H1 (cell line): ENCODE data around the gene IDI1. TPM values are rescaled to one million over a fixed set of nuclear protein-coding genes. Genes with fewer than 3 reads are reported as not detected.

Experiments
- CTCF ChIA-PET: fragments of 300-600 bp; sonication (Branson Sonifier 250); formaldehyde crosslinking; loops from one replicate; lab custom pipeline; 2021; ENCODE audit not compliant: partially characterized antibody; lab: Charles Lee
- POLR2A ChIA-PET: fragments of 300-600 bp; sonication (Branson Sonifier 250); formaldehyde crosslinking; loops from one replicate; lab custom pipeline; 2021; ENCODE audit warnings: inconsistent platforms; ENCODE audit not compliant: partially characterized antibody; lab: Charles Lee
- DNase-seq, 2 experiments: peaks; one replicate each; pipeline versions ENCODE4 v3.0.0 to v3.0.0-alpha.2; 2010 to 2022; ENCODE audit warnings: low spot score in 2 of 2, low read depth in 1 of 2, mixed read lengths in 1 of 2
- FAIRE-seq: peaks from 2 replicates; lab custom pipeline; 2011; peaks lifted over from hg19 to GRCh38; lab: Jason Lieb, UNC
- H2AFZ ChIP-seq: 2 replicates; pipeline ENCODE4 v1.8.1; 2012; ENCODE audit warnings: low read length, inconsistent platforms
- H2AK5ac ChIP-seq: 2 replicates; pipeline ENCODE4 v1.6.1; 2013; ENCODE audit warnings: low read depth, low read length
- H2BK120ac ChIP-seq: replicated peaks from 2 replicates; pipeline ENCODE3; 2013; ENCODE audit warnings: low read depth, low read length, inconsistent platforms
- H2BK12ac ChIP-seq: 2 replicates; pipeline ENCODE4 v1.6.1; 2013; ENCODE audit warnings: low read depth, low read length
- H2BK15ac ChIP-seq: 2 replicates; pipeline ENCODE4 v1.6.1; 2013; ENCODE audit warnings: low read length
- H2BK20ac ChIP-seq: 2 replicates; pipeline ENCODE4 v1.6.1; 2013; ENCODE audit warnings: low read length
- H2BK5ac ChIP-seq: 2 replicates; pipeline ENCODE4 v1.6.1; 2013; ENCODE audit warnings: low read depth, low read length
- H3K14ac ChIP-seq: 2 replicates; pipeline ENCODE4 v1.6.1; 2013; ENCODE audit warnings: inconsistent platforms; ENCODE audit not compliant: insufficient read length
- H3K18ac ChIP-seq: 2 replicates; pipeline ENCODE4 v1.6.1; 2013; ENCODE audit warnings: low read length; ENCODE audit errors: extremely low read depth
- H3K23ac ChIP-seq: 2 replicates; pipeline ENCODE4 v1.6.1; 2013; ENCODE audit warnings: inconsistent platforms; ENCODE audit not compliant: insufficient read length
- H3K23me2 ChIP-seq: 2 replicates; pipeline ENCODE4 v1.6.1; 2013; ENCODE audit warnings: low read depth, low read length
- H3K27ac ChIP-seq: 2 replicates; pipeline ENCODE4 v1.6.1; 2011; ENCODE audit warnings: low read depth, low read length, inconsistent platforms
- H3K27me3 ChIP-seq, 4 experiments: replicated peaks in 1 of 4; 1 replicate in 1 of 4; 2 replicates in 3 of 4; pipeline versions ENCODE4 v1.6.1 to v1.8.1; 2011 to 2013; ENCODE audit warnings: low read length in 3 of 4, mild to moderate bottlenecking in 3 of 4, inconsistent platforms in 2 of 4, mixed read lengths in 2 of 4, moderate library complexity in 1 of 4; ENCODE audit not compliant: control insufficient read depth in 3 of 4, insufficient read depth in 3 of 4; ENCODE audit errors: extremely low read depth in 1 of 4
- H3K36me3 ChIP-seq, 4 experiments: 2 replicates each; pipeline versions ENCODE4 v1.6.1 to v1.8.1; 2011 to 2013; ENCODE audit warnings: mild to moderate bottlenecking in 4 of 4, low read length in 3 of 4, moderate library complexity in 2 of 4, control low read depth in 1 of 4, inconsistent platforms in 1 of 4; ENCODE audit not compliant: insufficient read depth in 4 of 4, control insufficient read depth in 2 of 4
- H3K4ac ChIP-seq: replicated peaks from 2 replicates; pipeline ENCODE3; 2013; ENCODE audit warnings: low read length, low read depth, mixed read lengths, inconsistent platforms; ENCODE audit not compliant: insufficient read length
- H3K4me1 ChIP-seq, 4 experiments: replicated peaks in 1 of 4; 1 replicate in 1 of 4; 2 replicates in 3 of 4; pipeline versions ENCODE4 v1.6.1 to v1.8.1; 2011 to 2013; ENCODE audit warnings: low read length in 3 of 4, inconsistent platforms in 2 of 4, mixed read lengths in 1 of 4; ENCODE audit not compliant: insufficient read depth in 4 of 4, control insufficient read depth in 3 of 4
- H3K4me2 ChIP-seq, 2 experiments: 2 replicates each; pipeline versions ENCODE4 v1.6.1 to v1.8.1; 2011 to 2013; ENCODE audit warnings: low read depth in 2 of 2, low read length in 2 of 2, control low read depth in 1 of 2, inconsistent platforms in 1 of 2, mild to moderate bottlenecking in 1 of 2; ENCODE audit not compliant: insufficient read depth in 1 of 2
- H3K4me3 ChIP-seq, 4 experiments: fragments of 200-600, 300-600 bp in 1 of 4; sonication (generic), shearing (Covaris generic), sonication (Bioruptor Twin) in 1 of 4; 2 replicates each; pipeline versions ENCODE4 v1.5.1 to v1.8.1; 2011 to 2016; ENCODE audit warnings: low read length in 4 of 4, low read depth in 3 of 4, control low read depth in 2 of 4, inconsistent platforms in 2 of 4, mild to moderate bottlenecking in 2 of 4, mixed read lengths in 1 of 4, moderate library complexity in 1 of 4; ENCODE audit not compliant: insufficient read depth in 2 of 4; ENCODE audit errors: extremely low read depth in 1 of 4
- H3K56ac ChIP-seq: replicated peaks from 2 replicates; pipeline ENCODE3; 2013; ENCODE audit warnings: low read depth, mild to moderate bottlenecking, mixed read lengths, low read length, inconsistent platforms; ENCODE audit not compliant: insufficient read length
- H3K79me1 ChIP-seq: 2 replicates; pipeline ENCODE4 v1.6.1; 2013; ENCODE audit warnings: low read depth, low read length, control low read depth
- H3K79me2 ChIP-seq, 2 experiments: 2 replicates each; pipeline versions ENCODE4 v1.6.1 to v1.8.1; 2012 to 2013; ENCODE audit warnings: low read length in 2 of 2, mild to moderate bottlenecking in 2 of 2, inconsistent platforms in 1 of 2; ENCODE audit not compliant: insufficient read depth in 2 of 2, control insufficient read depth in 1 of 2
- H3K9ac ChIP-seq, 4 experiments: replicated peaks in 1 of 4; 1 replicate in 1 of 4; 2 replicates in 3 of 4; pipeline versions ENCODE4 v1.6.1 to v1.8.1; 2011 to 2013; ENCODE audit warnings: low read depth in 3 of 4, low read length in 3 of 4, control low read depth in 2 of 4, mild to moderate bottlenecking in 2 of 4, moderate library complexity in 2 of 4, inconsistent platforms in 1 of 4; ENCODE audit errors: extremely low read depth in 1 of 4
- H3K9me3 ChIP-seq, 2 experiments: 2 replicates each; pipeline versions ENCODE4 v1.6.1 to v1.8.1; 2012 to 2013; ENCODE audit warnings: mild to moderate bottlenecking in 2 of 2, moderate library complexity in 2 of 2, control low read depth in 1 of 2, inconsistent platforms in 1 of 2, low read depth in 1 of 2, low read length in 1 of 2, mixed read lengths in 1 of 2; ENCODE audit not compliant: insufficient read depth in 2 of 2
- H4K20me1 ChIP-seq, 2 experiments: replicated peaks in 1 of 2; 2 replicates each; pipeline versions ENCODE3 to v1.8.1; 2011 to 2013; ENCODE audit warnings: inconsistent platforms in 2 of 2, low read length in 2 of 2, mild to moderate bottlenecking in 1 of 2; ENCODE audit not compliant: insufficient read depth in 2 of 2, control insufficient read depth in 1 of 2
- H4K5ac ChIP-seq: 2 replicates; pipeline ENCODE4 v1.6.1; 2013; ENCODE audit warnings: low read length, low read depth, mixed read lengths, inconsistent platforms; ENCODE audit not compliant: insufficient read length
- H4K8ac ChIP-seq: 2 replicates; pipeline ENCODE4 v1.8.0; 2013; ENCODE audit warnings: mild to moderate bottlenecking, moderate library complexity, low read length, inconsistent platforms; ENCODE audit not compliant: insufficient read depth; ENCODE audit errors: extremely low read depth
- H4K91ac ChIP-seq: replicated peaks from 2 replicates; pipeline ENCODE3; 2013; ENCODE audit warnings: low read length, mixed read lengths, inconsistent platforms; ENCODE audit not compliant: insufficient read length
- CEBPB ChIP-seq: IDR thresholded peaks from 2 replicates; pipeline ENCODE4 v1.6.1; 2012; ENCODE audit warnings: low read depth, low read length
- NANOG ChIP-seq: IDR thresholded peaks from 2 replicates; pipeline ENCODE4 v1.6.1; 2011; ENCODE audit warnings: low read length, low read depth, mild to moderate bottlenecking, inconsistent platforms; ENCODE audit not compliant: insufficient read depth, poor library complexity, severe bottlenecking
- TEAD4 ChIP-seq: IDR thresholded peaks from 2 replicates; pipeline ENCODE4 v1.6.1; 2012; ENCODE audit warnings: low read depth, low read length, inconsistent platforms, mixed read lengths
- WGBS, 2 experiments: shearing (Covaris generic) in 1 of 2; methylation state at CpG; one replicate each; pipeline versions ENCODE4 v1.1.6 to v1.1.7; 2013 to 2015; ENCODE audit warnings: low lambda C conversion rate in 2 of 2, mixed read lengths in 2 of 2, inconsistent platforms in 1 of 2, low coverage in 1 of 2, missing lambda C conversion rate in 1 of 2; ENCODE audit not compliant: insufficient replicate concordance in 2 of 2, insufficient coverage in 1 of 2, insufficient read length in 1 of 2; ENCODE audit errors: extremely low coverage in 1 of 2, missing lambda C conversion rate in 1 of 2; 5-methylcytosine and 5-hydroxymethylcytosine counted together
- polyA plus RNA-seq, 7 experiments: library from polyadenylated mRNA; depleted of rRNA in 3 of 7; stranded (reverse) in 5 of 7; unstranded in 2 of 7; fragments of >200 nt in 5 of 7; fragments of 200-250 nt in 2 of 7; gene quantifications; 1 replicate in 5 of 7; 2 replicates in 1 of 7; 4 replicates in 1 of 7; pipeline versions ENCODE4 v1.2.1 to v1.2.3, GENCODE V29; 2011 to 2013; ENCODE audit warnings: missing spikeins in 2 of 7, mixed read lengths in 2 of 7
- total RNA-seq: library from RNA; stranded (reverse); fragmentation: NEBNext Ultra II Directional; extraction: Animal tissue kit (Norgen Biotek cat#: 25700); gene quantifications from 2 replicates; pipeline ENCODE4 v1.2.1, GENCODE V29; 2021

Gene IDI1
- total and polyA plus RNA-seq, 2 of the 8 experiments (the other 6 are each of a cell fraction or from before 2014, with no cell fraction given): 35.3 to 56.6 TPM

- ChIA-PET POLR2A (no interaction called here), CTCF (no interaction called here)
- H3K36me3 ChIP-seq: peaks cover 0 to 14% (median 2%) of the 10 kb centered on the region in 4 experiments; a peak in 5 of 8 replicates
- peaks cover 0 to 3% (median 0%) of the 10 kb centered on the region in 4 experiments; a peak in 1 of 7 replicates for H3K4me1 ChIP-seq
- no peaks in the 10 kb centered on the region for H3K79me2 ChIP-seq
- no peak overlapping the region for H2BK20ac ChIP-seq
- TF ChIP-seq NANOG: no peak
- TF ChIP-seq CEBPB: peak; percentile 3; the same call in 1 of the 2 replicates
- TF ChIP-seq TEAD4: 0 out of 2 replicates have a peak, but pooled peaks have one; percentile 16
- H3K56ac ChIP-seq: no peak overlapping the region
- H3K4me3 ChIP-seq: no peak overlapping the region
- H2BK15ac ChIP-seq: no peak overlapping the region
- no peak for DNase-seq
- H2BK5ac ChIP-seq: no peak overlapping the region
- H3K23ac ChIP-seq: no peak overlapping the region
- no peak overlapping the region for H2AFZ ChIP-seq
- no peak overlapping the region for H3K4me2 ChIP-seq
- H2BK12ac ChIP-seq: no peak overlapping the region
- H4K8ac ChIP-seq: no peak overlapping the region
- H3K79me1 ChIP-seq: no peaks in the 10 kb centered on the region; the same call in 1 of the 2 replicates
- no peak overlapping the region for H3K14ac ChIP-seq
- no peak overlapping the region for H3K27ac ChIP-seq
- H4K91ac ChIP-seq: no peak overlapping the region
- 89% methylated on average over 7 of the region's 7 CpGs; no CpG with 5 or more reads in 1 of the 2 experiments for WGBS, 2 experiments
- H3K27me3 ChIP-seq: no peaks in the 10 kb centered on the region
- H2AK5ac ChIP-seq: no peak overlapping the region
- no peak overlapping the region for H4K5ac ChIP-seq
- peaks cover 0 to 5% of the 10 kb centered on the region in 2 experiments for H4K20me1 ChIP-seq
- no peak overlapping the region for H3K9ac ChIP-seq
- no peak overlapping the region for H3K18ac ChIP-seq
- no peak for FAIRE-seq
- no peak overlapping the region for H2BK120ac ChIP-seq
- H3K4ac ChIP-seq: no peak overlapping the region
- H3K23me2 ChIP-seq: no peaks in the 10 kb centered on the region
- H3K9me3 ChIP-seq: no peaks in the 10 kb centered on the region
Observed at GRCh38 chr10:1070919-1071318, 22.0 kb upstream of the IDI1 start.
